ENCODE measurements around the gene SPAG9. TPM values are rescaled to one million over a fixed set of nuclear protein-coding genes. Genes with fewer than 3 reads are reported as not detected.
A peak's percentile ranks its signal among the peaks of the same experiment; 100 is the strongest.

SPAG9 gene
- total RNA-seq, 1 experiment from 2014 or later, result 54.3 TPM

DNA sequence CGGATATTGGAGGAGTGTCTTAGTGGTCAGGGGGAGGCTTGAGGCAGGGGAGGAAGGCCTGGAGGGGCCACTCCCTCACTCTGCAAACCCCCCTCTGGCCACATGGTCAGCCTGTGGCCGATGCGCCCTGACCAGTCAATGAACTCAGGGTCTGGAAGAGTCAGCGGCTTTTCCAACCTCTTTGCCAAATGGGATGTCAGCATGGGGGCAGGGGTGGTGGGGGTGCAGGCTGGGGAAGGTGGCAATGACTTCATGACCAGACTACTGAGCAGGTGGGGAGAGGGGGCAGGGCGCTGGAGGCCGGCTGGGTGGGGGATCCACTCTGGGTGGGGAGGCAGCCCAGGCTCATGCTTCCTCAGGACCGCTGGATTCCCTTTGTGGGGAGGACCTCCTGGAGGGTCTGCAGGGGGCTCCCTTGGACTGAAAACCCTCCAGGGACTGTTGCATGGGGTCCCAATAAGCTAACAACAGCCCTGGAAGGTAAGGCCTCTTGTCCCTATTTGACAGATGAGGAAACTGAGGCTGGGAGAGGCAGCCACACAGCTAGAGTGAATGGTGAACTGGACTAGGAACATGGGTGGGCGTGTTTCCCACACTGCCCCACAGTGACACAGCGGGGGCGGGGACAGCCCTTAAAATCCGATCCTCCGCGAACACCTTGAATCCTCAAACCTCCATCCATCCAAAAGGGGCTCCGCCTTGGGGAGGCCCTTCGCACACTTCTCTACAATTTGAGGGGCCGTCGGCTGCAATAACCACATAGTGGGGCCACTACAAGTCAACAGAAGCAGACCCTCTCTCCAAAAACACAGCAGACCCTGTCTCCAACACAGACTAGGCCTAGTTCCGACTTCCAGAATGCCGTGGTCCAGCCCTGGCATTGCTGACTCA, 173.5 kb downstream of the SPAG9 start:
- Histone ChIP-seq H2BK15ac (ENCODE audit: low read depth, low read length) (no peak overlapping the region), H4K20me1 (ENCODE audit: control insufficient read depth, insufficient read depth, insufficient read length) (no peaks in the 10 kb centered on the region), H2BK120ac (ENCODE audit: low read depth, low read length, poor library complexity, severe bottlenecking) (no peak overlapping the region), H2BK5ac (ENCODE audit: insufficient read length, low read length) (no peak overlapping the region), H3K14ac (ENCODE audit: insufficient read depth, low read length) (no peak overlapping the region), H3K27me3 (ENCODE audit: insufficient read depth, low read length) (no peaks in the 10 kb centered on the region; the same call in 1 of the 2 replicates), H2BK20ac (ENCODE audit: low read depth, low read length, poor library complexity, severe bottlenecking) (no peak overlapping the region), H3K9ac (ENCODE audit: extremely low read depth, insufficient read length, low read length) (no peak overlapping the region), H3K4me2 (ENCODE audit: insufficient read depth, insufficient read length, low read length) (no peak overlapping the region), H4K91ac (ENCODE audit: insufficient read length, low read depth, low read length) (no peak overlapping the region), H3K27ac (ENCODE audit: insufficient read length, low read depth, low read length) (no peak overlapping the region), H3K79me2 (ENCODE audit: insufficient read depth, low read length) (no peaks in the 10 kb centered on the region), H3K4me1 (ENCODE audit: insufficient read depth, low read length) (no peaks in the 10 kb centered on the region), H3K23me2 (ENCODE audit: insufficient read length, low read depth, low read length, poor library complexity, severe bottlenecking) (no peaks in the 10 kb centered on the region), H3K18ac (ENCODE audit: insufficient read length, low read depth, low read length) (no peak overlapping the region), H3T11ph (ENCODE audit: low read length) (no peak overlapping the region), H3K23ac (ENCODE audit: insufficient read length, low read depth, low read length) (no peak overlapping the region), H3K9me3 (ENCODE audit: control insufficient read depth, low read depth, low read length) (no peaks in the 10 kb centered on the region), H4K8ac (replicated peaks; ENCODE audit: insufficient read length, low read depth, low read length) (no peak overlapping the region), H2BK12ac (ENCODE audit: insufficient read length, low read depth, low read length) (no peak overlapping the region), H2AK5ac (ENCODE audit: insufficient read length, low read length) (no peak overlapping the region), H3K56ac (ENCODE audit: insufficient read length, low read depth, low read length) (no peak overlapping the region), H3K4ac (ENCODE audit: low read depth, low read length) (no peak overlapping the region), H4K5ac (ENCODE audit: insufficient read length, low read depth, low read length) (no peak overlapping the region), H2AFZ (ENCODE audit: low read length) (no peak overlapping the region), H3K79me1 (ENCODE audit: insufficient read depth, low read depth, low read length, poor library complexity, severe bottlenecking) (no peaks in the 10 kb centered on the region)
- no peaks in the 10 kb centered on the region for H3K36me3 Mint-ChIP-seq (ENCODE audit: insufficient read depth in 1 of 3, low read depth in 3 of 3)
- DNase-seq, result peak; percentile 33
- WGBS (ENCODE audit: extremely low coverage, insufficient read length, low lambda C conversion rate), result no CpG with 5 or more reads among the region's 19 CpGs
- H3K9me3 Mint-ChIP-seq, result no peaks in the 10 kb centered on the region
- TF ChIP-seq, protein P1, sequence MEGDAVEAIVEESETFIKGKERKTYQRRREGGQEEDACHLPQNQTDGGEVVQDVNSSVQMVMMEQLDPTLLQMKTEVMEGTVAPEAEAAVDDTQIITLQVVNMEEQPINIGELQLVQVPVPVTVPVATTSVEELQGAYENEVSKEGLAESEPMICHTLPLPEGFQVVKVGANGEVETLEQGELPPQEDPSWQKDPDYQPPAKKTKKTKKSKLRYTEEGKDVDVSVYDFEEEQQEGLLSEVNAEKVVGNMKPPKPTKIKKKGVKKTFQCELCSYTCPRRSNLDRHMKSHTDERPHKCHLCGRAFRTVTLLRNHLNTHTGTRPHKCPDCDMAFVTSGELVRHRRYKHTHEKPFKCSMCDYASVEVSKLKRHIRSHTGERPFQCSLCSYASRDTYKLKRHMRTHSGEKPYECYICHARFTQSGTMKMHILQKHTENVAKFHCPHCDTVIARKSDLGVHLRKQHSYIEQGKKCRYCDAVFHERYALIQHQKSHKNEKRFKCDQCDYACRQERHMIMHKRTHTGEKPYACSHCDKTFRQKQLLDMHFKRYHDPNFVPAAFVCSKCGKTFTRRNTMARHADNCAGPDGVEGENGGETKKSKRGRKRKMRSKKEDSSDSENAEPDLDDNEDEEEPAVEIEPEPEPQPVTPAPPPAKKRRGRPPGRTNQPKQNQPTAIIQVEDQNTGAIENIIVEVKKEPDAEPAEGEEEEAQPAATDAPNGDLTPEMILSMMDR (conservative IDR thresholded peaks at IDR 0.05), result no peak
- peaks cover 21% of the 10 kb centered on the region for H3K27me3 Mint-ChIP-seq (ENCODE audit: low read depth)
- H3K27ac Mint-ChIP-seq, result no peak overlapping the region
- peaks cover 46 to 47% of the 10 kb centered on the region in 2 experiments for H3K4me1 Mint-ChIP-seq
- H3K4me3 Mint-ChIP-seq, result no peak overlapping the region; a peak in 1 of 5 replicates

All from H9 (cell line).